DOHH2 (cell line): ENCODE results near the gene CLDN34.

Experiments used
- H3F3A ChIP-seq: fragments of 200-600 bp; sonication (generic), shearing (Covaris generic); 2 replicates; pipeline ENCODE4 v1.6.0; 2016; ENCODE audit warnings: antibody characterized with exemption, mild to moderate bottlenecking; ENCODE audit not compliant: control insufficient read depth, insufficient read depth
- H3K27ac ChIP-seq: fragments of 200-600 bp; sonication (generic); 2 replicates; pipeline ENCODE4 v1.5.1; 2014; ENCODE audit warnings: low read depth, mild to moderate bottlenecking, low read length, moderate library complexity
- H3K27me3 ChIP-seq: fragments of 200-600 bp; sonication (generic); 2 replicates; pipeline ENCODE4 v1.6.1; 2014; ENCODE audit warnings: mild to moderate bottlenecking, low read length, mixed read lengths; ENCODE audit not compliant: control insufficient read depth
- H3K36me3 ChIP-seq: fragments of 200-600 bp; sonication (generic); 2 replicates; pipeline ENCODE4 v1.6.1; 2014; ENCODE audit warnings: mild to moderate bottlenecking, low read length, moderate library complexity, mixed read lengths; ENCODE audit not compliant: control insufficient read depth
- H3K4me1 ChIP-seq: fragments of 200-600 bp; sonication (generic); 2 replicates; pipeline ENCODE4 v1.6.1; 2014; ENCODE audit warnings: mild to moderate bottlenecking, low read length, mixed read lengths; ENCODE audit not compliant: control insufficient read depth
- H3K4me2 ChIP-seq: fragments of 200-600 bp; sonication (generic); 2 replicates; pipeline ENCODE4 v1.6.0; 2014; ENCODE audit warnings: mild to moderate bottlenecking, low read length, moderate library complexity
- H3K4me3 ChIP-seq: fragments of 200-600 bp; sonication (generic); 2 replicates; pipeline ENCODE4 v1.5.1; 2014; ENCODE audit warnings: mild to moderate bottlenecking, low read length, mixed read lengths
- H3K79me2 ChIP-seq: fragments of 200-600 bp; sonication (generic); 2 replicates; pipeline ENCODE4 v1.6.1; 2014; ENCODE audit warnings: mild to moderate bottlenecking, low read length, mixed read lengths; ENCODE audit not compliant: control insufficient read depth
- H3K9me2 ChIP-seq: fragments of 200-600 bp; sonication (generic); replicated peaks from 2 replicates; pipeline ENCODE4 v1.6.1; 2014; ENCODE audit warnings: mild to moderate bottlenecking, low read length, mixed read lengths; ENCODE audit not compliant: control insufficient read depth
- H3K9me3 ChIP-seq: fragments of 200-600 bp; sonication (generic); 2 replicates; pipeline ENCODE4 v1.6.1; 2014; ENCODE audit warnings: antibody characterized with exemption, low read length, mixed read lengths; ENCODE audit not compliant: control insufficient read depth, insufficient read depth
- H4K20me1 ChIP-seq: fragments of 200-600 bp; sonication (generic); 2 replicates; pipeline ENCODE4 v1.6.0; 2014; ENCODE audit warnings: low read depth, mild to moderate bottlenecking, antibody characterized with exemption, low read length, moderate library complexity; ENCODE audit not compliant: control insufficient read depth, insufficient read depth
- CTCF ChIP-seq: fragments of 200-600 bp; sonication (generic); IDR thresholded peaks from one replicate; pipeline ENCODE4 v1.5.1; 2014; ENCODE audit warnings: antibody characterized with exemption, mild to moderate bottlenecking, low read depth, low read length; ENCODE audit not compliant: poor library complexity, severe bottlenecking
- EZH2phosphoT487 ChIP-seq: fragments of 200-600 bp; sonication (generic); IDR thresholded peaks from 2 replicates; pipeline ENCODE4 v1.6.1; 2017; ENCODE audit warnings: borderline replicate concordance, mild to moderate bottlenecking, antibody characterized with exemption, low read length, moderate library complexity, mixed read lengths

The CLDN34 gene

GRCh38 chrX:9988762-9989161, 21.6 kb downstream of the CLDN34 start:
- H3K27ac ChIP-seq, result no peak overlapping the region
- H3K9me3 ChIP-seq, result no peaks in the 10 kb centered on the region
- H3K79me2 ChIP-seq, result no peaks in the 10 kb centered on the region
- H3K27me3 ChIP-seq, result peaks cover 3% of the 10 kb centered on the region; the same call in 1 of the 2 replicates
- H3K4me3 ChIP-seq, result no peak overlapping the region
- H3F3A ChIP-seq, result no peaks in the 10 kb centered on the region
- no peaks in the 10 kb centered on the region for H3K4me1 ChIP-seq
- no peaks in the 10 kb centered on the region for H3K9me2 ChIP-seq
- H4K20me1 ChIP-seq, result no peaks in the 10 kb centered on the region
- H3K4me2 ChIP-seq, result no peak overlapping the region
- H3K36me3 ChIP-seq, result no peaks in the 10 kb centered on the region
- TF ChIP-seq EZH2phosphoT487 (no peak), CTCF (peak; percentile 52)

- no peaks in the 10 kb centered on the region for H3K9me3 ChIP-seq
- H3K79me2 ChIP-seq, result no peaks in the 10 kb centered on the region
- peaks cover 3% of the 10 kb centered on the region; the same call in 1 of the 2 replicates for H3K27me3 ChIP-seq
- no peaks in the 10 kb centered on the region for H3F3A ChIP-seq
- no peak overlapping the region for H3K27ac ChIP-seq
- H3K36me3 ChIP-seq, result no peaks in the 10 kb centered on the region
- H3K9me2 ChIP-seq, result no peaks in the 10 kb centered on the region
- peaks cover 5% of the 10 kb centered on the region for H3K4me1 ChIP-seq
- H3K4me2 ChIP-seq, result no peak overlapping the region
- no peak for TF ChIP-seq CTCF
- H3K4me3 ChIP-seq, result no peak overlapping the region
- no peaks in the 10 kb centered on the region for H4K20me1 ChIP-seq
Observed at GRCh38 chrX:9992061-9992460, 24.9 kb downstream of the CLDN34 start.

DNA sequence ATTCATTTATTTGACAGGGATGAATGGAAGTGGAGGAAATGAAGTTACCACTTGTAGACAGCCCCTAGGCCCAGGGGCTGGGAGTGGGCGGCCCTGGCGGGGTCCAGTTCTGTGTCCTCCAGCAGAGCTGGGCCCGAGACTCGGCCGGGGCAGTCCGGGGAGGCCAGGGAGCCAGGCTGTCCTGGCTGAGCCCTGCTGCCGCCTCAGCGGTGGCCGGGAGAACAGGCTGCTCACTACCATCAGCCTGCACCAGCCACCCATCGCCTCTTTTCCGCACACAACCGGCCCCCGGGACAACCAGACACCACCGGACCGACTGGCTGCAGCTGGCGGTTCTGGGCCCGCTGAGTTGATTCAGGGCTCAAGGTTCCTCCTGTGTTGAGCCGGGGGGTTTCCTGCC, 25.6 kb downstream of the CLDN34 start:
- no peaks in the 10 kb centered on the region for H4K20me1 ChIP-seq
- no peaks in the 10 kb centered on the region for H3K79me2 ChIP-seq
- TF ChIP-seq EZH2phosphoT487 (no peak), CTCF (no peak)
- no peak overlapping the region for H3K27ac ChIP-seq
- H3K27me3 ChIP-seq, result no peaks in the 10 kb centered on the region
- no peak overlapping the region for H3K4me3 ChIP-seq
- H3K36me3 ChIP-seq, result no peaks in the 10 kb centered on the region
- H3K4me2 ChIP-seq, result no peak overlapping the region
- H3K9me2 ChIP-seq, result no peaks in the 10 kb centered on the region
- H3K4me1 ChIP-seq, result peaks cover 8% of the 10 kb centered on the region
- no peaks in the 10 kb centered on the region for H3K9me3 ChIP-seq
- no peaks in the 10 kb centered on the region for H3F3A ChIP-seq
